Activated CD4-positive, alpha-beta T cell treated with anti-CD3 and anti-CD28 coated beads for 48 hours (primary cell): ENCODE measurements around the gene GNL3L.
"Not testable (repeated sequence)": the region's sequence is repeated elsewhere in the genome, so short reads cannot be mapped to it uniquely, and the experiment has no call there.

Experiments used
- DNase-seq: peaks from one replicate; pipeline ENCODE4 v3.0.0-alpha.2; 2020

The GNL3L gene

GRCh38 chrX:54560411-54560810 is 30.4 kb downstream of the GNL3L start:
- no peak for DNase-seq

- DNase-seq: no peak
Measured at GRCh38 chrX:54561622-54562021, 31.6 kb downstream of the GNL3L start.

- DNase-seq: no peak
Measured at GRCh38 chrX:54564936-54565335, 34.9 kb downstream of the GNL3L start.

- no peak for DNase-seq
Measured at GRCh38 chrX:54570332-54570731, 40.3 kb downstream of the GNL3L start.

- not testable (repeated sequence) for DNase-seq
Measured at GRCh38 chrX:54572641-54573040, 42.6 kb downstream of the GNL3L start.

GRCh38 chrX:54597728-54598127 is 67.7 kb downstream of the GNL3L start:
- DNase-seq: no peak

GRCh38 chrX:54602563-54602962 is 72.5 kb downstream of the GNL3L start:
- no peak for DNase-seq
